ENCODE data around the gene IRF5.

Gene IRF5

GRCh38 chr7:128922496-128923410 is 15.0 kb upstream of the IRF5 start:
- H3K4me3 ChIP-seq (ENCODE audit: extremely low read depth, insufficient read depth, low read length, poor library complexity, severe bottlenecking): no peak overlapping the region
- 87 to 98% methylated on average over 11 to 15 of the region's 16 CpGs for WGBS, 2 experiments (ENCODE audit: insufficient coverage in 2 of 2)
- H3K4me1 ChIP-seq (ENCODE audit: control insufficient read depth, insufficient read depth, low read length, poor library complexity, severe bottlenecking): peaks cover 3% of the 10 kb centered on the region
- no peaks in the 10 kb centered on the region for H3K9me3 ChIP-seq (ENCODE audit: control insufficient read depth, low read length)
- H3K27ac ChIP-seq (ENCODE audit: low read depth, low read length, severe bottlenecking): no peak overlapping the region
- no peaks in the 10 kb centered on the region for H3K36me3 ChIP-seq (ENCODE audit: control insufficient read depth, insufficient read depth, low read length)

- Histone ChIP-seq H3K4me1 (ENCODE audit: control insufficient read depth, insufficient read depth, low read length, poor library complexity, severe bottlenecking) (peaks cover 3% of the 10 kb centered on the region), H3K36me3 (ENCODE audit: control insufficient read depth, insufficient read depth, low read length) (no peaks in the 10 kb centered on the region), H3K27ac (ENCODE audit: low read depth, low read length, severe bottlenecking) (no peak overlapping the region), H3K9me3 (ENCODE audit: control insufficient read depth, low read length) (no peaks in the 10 kb centered on the region), H3K4me3 (ENCODE audit: extremely low read depth, insufficient read depth, low read length, poor library complexity, severe bottlenecking) (no peak overlapping the region)
- 91 to 100% methylated on average over 2 to 4 of the region's 5 CpGs for WGBS, 2 experiments (ENCODE audit: insufficient coverage in 2 of 2)
These were observed 14.3 kb upstream of the IRF5 start for GRCh38 chr7:128923411-128923800.

GRCh38 chr7:128924707-128925588 is 12.8 kb upstream of the IRF5 start:
- Histone ChIP-seq H3K36me3 (ENCODE audit: control insufficient read depth, insufficient read depth, low read length) (no peaks in the 10 kb centered on the region), H3K4me1 (ENCODE audit: control insufficient read depth, insufficient read depth, low read length, poor library complexity, severe bottlenecking) (peaks cover 3% of the 10 kb centered on the region), H3K27ac (ENCODE audit: low read depth, low read length, severe bottlenecking) (no peak overlapping the region), H3K4me3 (ENCODE audit: extremely low read depth, insufficient read depth, low read length, poor library complexity, severe bottlenecking) (no peak overlapping the region), H3K9me3 (ENCODE audit: control insufficient read depth, low read length) (no peaks in the 10 kb centered on the region)
- 52 to 58% methylated on average over 5 to 6 of the region's 8 CpGs for WGBS, 2 experiments (ENCODE audit: insufficient coverage in 2 of 2)

- 89 to 91% methylated on average over 4 to 8 of the region's 8 CpGs for WGBS, 2 experiments (ENCODE audit: insufficient coverage in 2 of 2)
- no peaks in the 10 kb centered on the region for H3K4me1 ChIP-seq (ENCODE audit: control insufficient read depth, insufficient read depth, low read length, poor library complexity, severe bottlenecking)
- H3K4me3 ChIP-seq (ENCODE audit: extremely low read depth, insufficient read depth, low read length, poor library complexity, severe bottlenecking): no peak overlapping the region
- no peak overlapping the region for H3K27ac ChIP-seq (ENCODE audit: low read depth, low read length, severe bottlenecking)
- no peaks in the 10 kb centered on the region for H3K9me3 ChIP-seq (ENCODE audit: control insufficient read depth, low read length)
- H3K36me3 ChIP-seq (ENCODE audit: control insufficient read depth, insufficient read depth, low read length): no peaks in the 10 kb centered on the region
These were observed 9.4 kb upstream of the IRF5 start for GRCh38 chr7:128928159-128928813.

- Histone ChIP-seq H3K36me3 (ENCODE audit: control insufficient read depth, insufficient read depth, low read length) (no peaks in the 10 kb centered on the region), H3K9me3 (ENCODE audit: control insufficient read depth, low read length) (no peaks in the 10 kb centered on the region), H3K4me3 (ENCODE audit: extremely low read depth, insufficient read depth, low read length, poor library complexity, severe bottlenecking) (no peak overlapping the region), H3K4me1 (ENCODE audit: control insufficient read depth, insufficient read depth, low read length, poor library complexity, severe bottlenecking) (no peaks in the 10 kb centered on the region), H3K27ac (ENCODE audit: low read depth, low read length, severe bottlenecking) (no peak overlapping the region)
- WGBS, 2 experiments (ENCODE audit: insufficient coverage in 2 of 2): 88% methylated on average over 12 to 14 of the region's 14 CpGs
These were observed 8.6 kb upstream of the IRF5 start for GRCh38 chr7:128928882-128929788.

GRCh38 chr7:128931190-128931798 is 6.4 kb upstream of the IRF5 start:
- WGBS, 2 experiments (ENCODE audit: insufficient coverage in 2 of 2): 95 to 96% methylated on average over 13 to 15 of the region's 18 CpGs

GRCh38 chr7:128931965-128932861 is 5.5 kb upstream of the IRF5 start:
- Histone ChIP-seq H3K9me3 (ENCODE audit: control insufficient read depth, low read length) (no peaks in the 10 kb centered on the region), H3K27ac (ENCODE audit: low read depth, low read length, severe bottlenecking) (no peak overlapping the region), H3K4me1 (ENCODE audit: control insufficient read depth, insufficient read depth, low read length, poor library complexity, severe bottlenecking) (no peaks in the 10 kb centered on the region), H3K36me3 (ENCODE audit: control insufficient read depth, insufficient read depth, low read length) (no peaks in the 10 kb centered on the region), H3K4me3 (ENCODE audit: extremely low read depth, insufficient read depth, low read length, poor library complexity, severe bottlenecking) (no peak overlapping the region)
- WGBS, 2 experiments (ENCODE audit: insufficient coverage in 2 of 2): 77 to 91% methylated on average over 7 to 12 of the region's 19 CpGs

More at GRCh38 chr7:128931190-128931798, 6.4 kb upstream of the IRF5 start:
- H3K4me3 ChIP-seq (ENCODE audit: extremely low read depth, insufficient read depth, low read length, poor library complexity, severe bottlenecking): no peak overlapping the region
- H3K27ac ChIP-seq (ENCODE audit: low read depth, low read length, severe bottlenecking): no peak overlapping the region
- H3K9me3 ChIP-seq (ENCODE audit: control insufficient read depth, low read length): no peaks in the 10 kb centered on the region
- no peaks in the 10 kb centered on the region for H3K4me1 ChIP-seq (ENCODE audit: control insufficient read depth, insufficient read depth, low read length, poor library complexity, severe bottlenecking)
- no peaks in the 10 kb centered on the region for H3K36me3 ChIP-seq (ENCODE audit: control insufficient read depth, insufficient read depth, low read length)

GRCh38 chr7:128932862-128933179 is 4.9 kb upstream of the IRF5 start:
- Histone ChIP-seq H3K36me3 (ENCODE audit: control insufficient read depth, insufficient read depth, low read length) (no peaks in the 10 kb centered on the region), H3K4me1 (ENCODE audit: control insufficient read depth, insufficient read depth, low read length, poor library complexity, severe bottlenecking) (no peaks in the 10 kb centered on the region), H3K27ac (ENCODE audit: low read depth, low read length, severe bottlenecking) (no peak overlapping the region), H3K9me3 (ENCODE audit: control insufficient read depth, low read length) (no peaks in the 10 kb centered on the region), H3K4me3 (ENCODE audit: extremely low read depth, insufficient read depth, low read length, poor library complexity, severe bottlenecking) (no peak overlapping the region)
- WGBS, 2 experiments (ENCODE audit: insufficient coverage in 2 of 2): 84 to 93% methylated on average over 3 to 4 of the region's 4 CpGs
